HFFc6 (cell line): ENCODE data around the gene BNIPL. TPM values are rescaled to one million over a fixed set of nuclear protein-coding genes. Genes with fewer than 3 reads are reported as not detected.

Experiments used
- DNase-seq: peaks from one replicate; pipeline ENCODE4 v3.0.0-alpha.2; 2018
- H3K27ac Mint-ChIP-seq: 2 replicates; pipeline ENCODE4 v1.8.0; 2020; ENCODE audit warnings: mild to moderate bottlenecking, mixed read lengths
- H3K27me3 Mint-ChIP-seq: 2 replicates; pipeline ENCODE4 v1.8.0; 2021; ENCODE audit warnings: mild to moderate bottlenecking, moderate library complexity, mixed read lengths; ENCODE audit not compliant: insufficient read depth
- H3K36me3 Mint-ChIP-seq: 2 replicates; pipeline ENCODE4 v1.8.0; 2021; ENCODE audit warnings: low read depth, mixed read lengths
- H3K4me1 Mint-ChIP-seq: 2 replicates; pipeline ENCODE4 v1.8.0; 2020; ENCODE audit warnings: low read depth, mixed read lengths
- H3K4me3 Mint-ChIP-seq: 2 replicates; pipeline ENCODE4 v1.8.0; 2020; ENCODE audit warnings: mild to moderate bottlenecking, moderate library complexity, mixed read lengths
- H3K9me3 Mint-ChIP-seq: 2 replicates; pipeline ENCODE4 v1.8.0; 2020; ENCODE audit warnings: mild to moderate bottlenecking, mixed read lengths
- CTCF ChIP-seq: fragments of 200-600 bp; sonication (generic); IDR thresholded peaks from 2 replicates; pipeline ENCODE4 v1.5.0; 2021; ENCODE audit warnings: antibody characterized with exemption, mild to moderate bottlenecking
- total RNA-seq, 6 experiments: library from RNA; stranded (reverse); fragmentation: NEBNext Ultra II Directional; extraction: Animal tissue kit (Norgen Biotek cat#: 25700); gene quantifications; 2 replicates in 1 of 6; 3 replicates in 5 of 6; pipeline ENCODE4 v1.2.3, GENCODE V29; 2021

BNIPL gene
- total RNA-seq, 6 experiments from 2014 or later = 0.06 to 0.31 (median 0.12) TPM; not detected in 1

GRCh38 chr1:151070474-151071276 is 34.3 kb downstream of the BNIPL start, which contains the start of gene GABPB2:
TSS of gene GABPB2 (plus strand) at chr1:151070761. CDS start at chr1:151088190, 17,429 bp downstream.
- peak within 1 kb of the TSS; percentile 97 for H3K4me3 Mint-ChIP-seq
- peaks cover 12% of the 10 kb centered on the region for H3K4me1 Mint-ChIP-seq
- TF ChIP-seq CTCF = peak; percentile 94
- peaks cover 11% of the 10 kb centered on the region for H3K36me3 Mint-ChIP-seq
- peaks cover 3% of the 10 kb centered on the region for H3K27me3 Mint-ChIP-seq
- DNase-seq = peak; percentile 95
- no peaks in the 10 kb centered on the region for H3K9me3 Mint-ChIP-seq
- H3K27ac Mint-ChIP-seq = peak within 1 kb of the TSS; percentile 100

GRCh38 chr1:151072224-151072623 is 35.8 kb downstream of the BNIPL start:
- no peak for DNase-seq
- H3K27ac Mint-ChIP-seq = peak overlapping the region; percentile 100
- peaks cover 12% of the 10 kb centered on the region for H3K4me1 Mint-ChIP-seq
- H3K36me3 Mint-ChIP-seq = peaks cover 4% of the 10 kb centered on the region
- no peaks in the 10 kb centered on the region for H3K9me3 Mint-ChIP-seq
- H3K4me3 Mint-ChIP-seq = peak overlapping the region; percentile 97
- TF ChIP-seq CTCF = peak; percentile 46; the same call in 1 of the 2 replicates
- peaks cover 3% of the 10 kb centered on the region for H3K27me3 Mint-ChIP-seq

- Mint-ChIP-seq H3K36me3 (no peaks in the 10 kb centered on the region; the same call in 1 of the 2 replicates), H3K27me3 (peaks cover 2% of the 10 kb centered on the region; the same call in 1 of the 2 replicates), H3K4me1 (no peaks in the 10 kb centered on the region), H3K9me3 (no peaks in the 10 kb centered on the region), H3K27ac (no peak overlapping the region), H3K4me3 (no peak overlapping the region)
- no peak for DNase-seq
- no peak for TF ChIP-seq CTCF
These were observed 49.7 kb downstream of the BNIPL start for GRCh38 chr1:151085953-151086559.

Other genes starting within 250 kb of the BNIPL start
- gene CTSK, start 228.3 kb upstream of the BNIPL start, total RNA-seq = 100 to 1,000 TPM in 4 of 6 experiments, 10 to 100 TPM in 1, 1 to 10 TPM in 1; 8.5 to 104 (median 101) TPM
- 10 to 100 TPM; 21.7 to 28.0 (median 25.2) TPM for gene ARNT, start 160.0 kb upstream of the BNIPL start, total RNA-seq
- not detected for gene CTXND2, start 149.4 kb upstream of the BNIPL start, total RNA-seq
- 10 to 100 TPM; 21.0 to 25.7 (median 23.4) TPM for gene SETDB1, start 110.2 kb upstream of the BNIPL start, total RNA-seq
- gene CERS2, start 61.8 kb upstream of the BNIPL start, total RNA-seq = 100 to 1,000 TPM; 189 to 305 (median 255) TPM
- under 1 TPM; 0.28 to 0.55 (median 0.46) TPM for gene ANXA9, start 54.3 kb upstream of the BNIPL start, total RNA-seq
- gene MINDY1, start 29.7 kb upstream of the BNIPL start, total RNA-seq = 10 to 100 TPM in 1 of 6 experiments, 1 to 10 TPM in 5; 8.3 to 11.9 (median 9.0) TPM
- gene PRUNE1, start 28.1 kb upstream of the BNIPL start, total RNA-seq = 10 to 100 TPM in 1 of 6 experiments, 1 to 10 TPM in 5; 6.6 to 10.0 (median 7.7) TPM
- 1 to 10 TPM; 3.0 to 6.6 (median 4.6) TPM for gene C1orf56, start 11.2 kb downstream of the BNIPL start, total RNA-seq
- gene CDC42SE1, start 23.0 kb downstream of the BNIPL start, total RNA-seq = 10 to 100 TPM; 63.2 to 75.1 (median 68.3) TPM
- 10 to 100 TPM in 4 of 6 experiments, 1 to 10 TPM in 2; 9.3 to 11.7 (median 10.8) TPM for gene MLLT11, start 23.8 kb downstream of the BNIPL start, total RNA-seq
- gene GABPB2, start 34.2 kb downstream of the BNIPL start, total RNA-seq = 10 to 100 TPM; 10.6 to 12.2 (median 11.5) TPM
- 1 to 10 TPM in 5 of 6 experiments, under 1 TPM in 1; 0.94 to 1.5 (median 1.4) TPM for gene SEMA6C, start 110.0 kb downstream of the BNIPL start, total RNA-seq
- not detected for gene TNFAIP8L2, start 120.1 kb downstream of the BNIPL start, total RNA-seq
- 1 to 10 TPM; 5.0 to 6.6 (median 6.0) TPM for gene LYSMD1, start 129.3 kb downstream of the BNIPL start, total RNA-seq
- 10 to 100 TPM; 38.4 to 45.7 (median 41.5) TPM for gene SCNM1, start 129.6 kb downstream of the BNIPL start, total RNA-seq
- 1 to 10 TPM in 1 of 6 experiments, under 1 TPM in 2, not detected in 3; 0.40 to 1.1 (median 0.99) TPM for gene TMOD4, start 139.4 kb downstream of the BNIPL start, total RNA-seq
- 10 to 100 TPM; 57.8 to 87.4 (median 73.9) TPM for gene VPS72, start 153.6 kb downstream of the BNIPL start, total RNA-seq
- gene PIP5K1A, start 162.0 kb downstream of the BNIPL start, total RNA-seq = 10 to 100 TPM; 85.4 to 98.6 (median 90.6) TPM
- 100 to 1,000 TPM; 194 to 228 (median 217) TPM for gene PSMD4, start 218.1 kb downstream of the BNIPL start, total RNA-seq
- gene ZNF687, start 245.7 kb downstream of the BNIPL start, total RNA-seq = 10 to 100 TPM; 14.6 to 18.3 (median 15.9) TPM